Panc1 (cell line): ENCODE data around the gene GRAMD1B. TPM values are rescaled to one million over a fixed set of nuclear protein-coding genes. Genes with fewer than 3 reads are reported as not detected.
A peak's percentile ranks its signal among the peaks of the same experiment; 100 is the strongest.

Experiments
- ATAC-seq: fragments of 200-7000 bp; cut with Tn5 transposase; 2 replicates; pipeline ENCODE4 v1.9.1; 2020; ENCODE audit warnings: mild to moderate bottlenecking, moderate library complexity
- BruUV-seq: library from RNA; stranded (reverse); fragments of 400-500 nt; replicated peaks from 2 replicates; lab custom pipeline; 2021; lab: Mats Ljungman, UMichigan
- CTCF ChIA-PET: fragments of 300-600 bp; sonication (Branson Sonifier 250); formaldehyde crosslinking; loops from one replicate; lab custom pipeline; 2022; ENCODE audit warnings: antibody characterized with exemption; lab: Charles Lee
- POLR2A ChIA-PET: fragments of 300-600 bp; sonication (Branson Sonifier 250); formaldehyde crosslinking; loops from one replicate; lab custom pipeline; 2022; ENCODE audit warnings: antibody characterized with exemption; lab: Charles Lee
- DNase-seq: peaks from one replicate; pipeline ENCODE4 v3.0.0-alpha.2; 2010; ENCODE audit warnings: low read depth, low spot score
- H3K27ac ChIP-seq: 2 replicates; pipeline ENCODE4 v1.5.1; 2011; ENCODE audit warnings: mild to moderate bottlenecking, low read length, inconsistent platforms
- H3K27me3 ChIP-seq: fragments of 200-500 bp; sonication (Bioruptor generic); 2 replicates; pipeline ENCODE4 v1.6.0; 2014; ENCODE audit warnings: low read length, inconsistent platforms; ENCODE audit not compliant: control insufficient read depth, insufficient read depth
- H3K36me3 ChIP-seq: fragments of 200-500 bp; sonication (Bioruptor generic); 2 replicates; pipeline ENCODE4 v1.5.1; 2014; ENCODE audit warnings: inconsistent platforms, mild to moderate bottlenecking, low read length, moderate library complexity; ENCODE audit not compliant: control insufficient read depth, insufficient read depth
- H3K4me1 ChIP-seq: 2 replicates; pipeline ENCODE4 v1.5.1; 2011; ENCODE audit warnings: inconsistent platforms, mild to moderate bottlenecking, low read length, moderate library complexity; ENCODE audit not compliant: control insufficient read depth, insufficient read depth
- H3K4me3 ChIP-seq, 2 experiments: 2 replicates each; pipeline ENCODE4 v1.5.1; 2011 to 2012; ENCODE audit warnings: low read depth in 2 of 2, low read length in 2 of 2, mild to moderate bottlenecking in 2 of 2, inconsistent platforms in 1 of 2, moderate library complexity in 1 of 2
- H3K9me3 ChIP-seq: fragments of 200-500 bp; sonication (Bioruptor generic); 2 replicates; pipeline ENCODE4 v1.5.1; 2014; ENCODE audit warnings: low read depth, mild to moderate bottlenecking, inconsistent platforms, low read length, moderate library complexity; ENCODE audit not compliant: control insufficient read depth, insufficient read depth
- CTCF ChIP-seq: fragments of 450-650 bp; IDR thresholded peaks from 2 replicates; pipeline ENCODE4 v1.5.1; 2017; ENCODE audit warnings: mild to moderate bottlenecking
- POLR2AphosphoS5 ChIP-seq: IDR thresholded peaks from 2 replicates; pipeline ENCODE4 v1.6.1; 2012; ENCODE audit warnings: mild to moderate bottlenecking, low read depth, low read length, moderate library complexity
- REST ChIP-seq, 2 experiments: IDR thresholded peaks; 2 replicates each; pipeline ENCODE4 v1.6.1; 2011 to 2012; ENCODE audit warnings: low read depth in 2 of 2, control low read depth in 1 of 2, low read length in 1 of 2, mild to moderate bottlenecking in 1 of 2, moderate library complexity in 1 of 2; ENCODE audit not compliant: insufficient read depth in 1 of 2
- SIN3A ChIP-seq: IDR thresholded peaks from 2 replicates; pipeline ENCODE4 v1.6.1; 2012; ENCODE audit warnings: low read depth, mild to moderate bottlenecking, low read length, moderate library complexity, borderline replicate concordance; ENCODE audit not compliant: insufficient read depth
- TCF7L2 ChIP-seq: IDR thresholded peaks from 2 replicates; pipeline ENCODE4 v1.6.1; 2011; ENCODE audit warnings: mild to moderate bottlenecking, low read depth, low read length, inconsistent platforms
- in situ Hi-C: cut with HindIII; loops from 2 replicates; pipeline ENCODE4 v1.10.0; 2016; ENCODE audit warnings: low sequenced_read_pairs, low pct_unique_long_range_greater_than_20kb
- intact Hi-C: fragments of 100-400 bp; cut with micrococcal nuclease; formaldehyde crosslinking; loops from one replicate; pipeline ENCODE4 v1.10.0; 2022; ENCODE audit not compliant: unreplicated experiment
- total RNA-seq: library from RNA; stranded (reverse); gene quantifications from one replicate; pipeline ENCODE4 v1.2.1, GENCODE V29; 2021; ENCODE audit not compliant: unreplicated experiment

GRAMD1B gene
- total RNA-seq, 1 experiment from 2014 or later: 0.46 TPM

- H3K4me1 ChIP-seq: no peaks in the 10 kb centered on the region
- ChIA-PET CTCF (interaction anchor here (0.6 to 1.4 kb wide), 10 partner anchors 16 to 375 kb away, joined by 3 to 22 read pairs (median 4); no protein-coding TSS in a partner anchor), POLR2A (no interaction called here)
- H3K27ac ChIP-seq: no peak overlapping the region
- H3K27me3 ChIP-seq: peaks cover 10% of the 10 kb centered on the region
- no peaks in the 10 kb centered on the region for H3K9me3 ChIP-seq
- DNase-seq (peak; percentile 61), ATAC-seq (peak; percentile 85)
- intact Hi-C loops (loop anchor here (1.0 to 5.0 kb wide), 3 partner anchors 71 to 376 kb away; no protein-coding TSS in a partner anchor), in situ Hi-C loops (no loop called here)
- H3K36me3 ChIP-seq: no peaks in the 10 kb centered on the region
- TF ChIP-seq POLR2AphosphoS5 (no peak), TCF7L2 (no peak), SIN3A (no peak), CTCF (peak; percentile 86), REST (IDR thresholded peaks at IDR 0.05; ENCODE audit: insufficient read depth in 1 of 2, low read depth in 2 of 2, low read length in 1 of 2) (no peak)
- no TSS peak for BruUV-seq
- 0 out of 4 replicates have a peak overlapping the region, but pooled peaks of 1 of the 2 experiments have one; percentile 1 for H3K4me3 ChIP-seq
Measured at GRCh38 chr11:123478352-123478987, 48.4 kb downstream of the GRAMD1B start.

GRCh38 chr11:123479048-123479837, 49.2 kb downstream of the GRAMD1B start:
- DNase-seq (no peak), ATAC-seq (no peak)
- TF ChIP-seq REST (IDR thresholded peaks at IDR 0.05; ENCODE audit: insufficient read depth in 1 of 2, low read depth in 2 of 2, low read length in 1 of 2): no peak
- no peak for TF ChIP-seq TCF7L2
- no peak for TF ChIP-seq SIN3A
- no peak for TF ChIP-seq POLR2AphosphoS5
- TF ChIP-seq CTCF: no peak
- Histone ChIP-seq H3K4me1 (no peaks in the 10 kb centered on the region), H3K9me3 (no peaks in the 10 kb centered on the region), H3K4me3 (no peak overlapping the region), H3K27ac (no peak overlapping the region), H3K27me3 (peaks cover 15% of the 10 kb centered on the region), H3K36me3 (no peaks in the 10 kb centered on the region)
- no TSS peak for BruUV-seq
- POLR2A ChIA-PET: no interaction called here
- in situ Hi-C loops: no loop called here
- intact Hi-C loops: loop anchor here (5.0 kb wide), 1 partner anchor 377 kb away; no protein-coding TSS in a partner anchor
- CTCF ChIA-PET: interaction anchor here (0.6 to 1.4 kb wide), 7 partner anchors 15 to 376 kb away, joined by 3 to 22 read pairs (median 5); no protein-coding TSS in a partner anchor
